NCI-H1417 treated with DMSO at 0.1 percent for 48 hours (cell line): ENCODE results near the gene ZNF276.
"Not testable (repeated sequence)": the region's sequence is repeated elsewhere in the genome, so short reads cannot be mapped to it uniquely, and the experiment has no call there.

Experiments used
- DNase-seq: peaks from one replicate; lab custom pipeline; 2025; lab: John Stamatoyannopoulos, UW

Gene ZNF276

GRCh38 chr16:89783952-89784351 lies 62.6 kb downstream of the ZNF276 start:
- not testable (repeated sequence) for DNase-seq

GRCh38 chr16:89784406-89784805 lies 63.1 kb downstream of the ZNF276 start:
- DNase-seq = no peak

GRCh38 chr16:89785523-89786155 lies 64.3 kb downstream of the ZNF276 start:
- no peak for DNase-seq

GRCh38 chr16:89786474-89787364 lies 65.4 kb downstream of the ZNF276 start:
- no peak for DNase-seq

GRCh38 chr16:89787365-89787805 lies 66.0 kb downstream of the ZNF276 start:
- DNase-seq = no peak
